Omental fat pad (tissue), 4 donors: ENCODE measurements around the gene GDE1. TPM values are rescaled to one million over a fixed set of nuclear protein-coding genes. Genes with fewer than 3 reads are reported as not detected.

Source experiments
- ATAC-seq: fragments of 150-250 bp; one replicate; pipeline ENCODE4 v1.9.1; 2016; ENCODE audit warnings: mild to moderate bottlenecking, moderate library complexity; ENCODE audit not compliant: low FRiP score
- DNase-seq: peaks from one replicate; pipeline ENCODE4 v3.0.0-alpha.2; 2019; ENCODE audit warnings: low spot score
- CTCF ChIP-seq, 3 donors: fragments of 450-650 bp; IDR thresholded peaks; one replicate each; pipeline ENCODE4 v1.5.1; 2016 to 2017; ENCODE audit warnings: antibody characterized with exemption in 3 of 3, mild to moderate bottlenecking in 3 of 3, moderate library complexity in 2 of 3
- total RNA-seq, 4 donors: library from RNA; depleted of rRNA; stranded (reverse); fragments of >200 nt; gene quantifications; one replicate each; pipeline ENCODE4 v1.1.0, GENCODE V29; 2016

Gene GDE1
- total RNA-seq, 4 donors from 2014 or later = 38.7 to 68.0 (median 49.8) TPM

- DNase-seq (no peak), ATAC-seq (no peak)
- TF ChIP-seq CTCF (IDR thresholded peaks at IDR 0.05) = no peak
Observed at GRCh38 chr16:19481769-19482168, 40.1 kb downstream of the GDE1 start.

DNA sequence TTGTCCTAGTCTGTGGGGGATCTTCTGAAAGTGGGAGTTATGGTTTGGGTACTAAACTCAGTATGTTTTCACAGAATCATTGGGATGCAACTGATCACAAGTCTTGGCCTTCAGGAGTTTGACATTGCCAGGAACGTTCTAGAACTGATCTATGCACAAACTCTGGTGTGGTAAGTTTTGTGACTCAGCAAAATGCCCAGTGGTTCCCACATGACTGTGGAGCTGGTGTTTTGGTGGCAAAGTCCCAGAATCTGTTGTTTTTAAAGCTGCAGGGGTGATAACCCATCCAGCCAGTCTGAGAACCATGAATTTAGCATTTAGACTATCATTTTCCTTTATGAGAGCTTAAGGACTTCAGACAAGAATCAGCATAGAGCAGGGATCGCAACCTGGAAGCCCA is 40.6 kb downstream of the GDE1 start:
- TF ChIP-seq CTCF (IDR thresholded peaks at IDR 0.05) = no peak
- ATAC-seq = no peak

GRCh38 chr16:19479302-19479721 is 42.6 kb downstream of the GDE1 start:
- ATAC-seq (no peak), DNase-seq (no peak)
- TF ChIP-seq CTCF (IDR thresholded peaks at IDR 0.05) = no peak

More for the DNA sequence above, 40.6 kb downstream of the GDE1 start:
- no peak for DNase-seq

GRCh38 chr16:19478505-19478904 is 43.4 kb downstream of the GDE1 start:
- no peak for TF ChIP-seq CTCF (IDR thresholded peaks at IDR 0.05)
- ATAC-seq (no peak), DNase-seq (no peak)

- DNase-seq (no peak), ATAC-seq (no peak)
- no peak for TF ChIP-seq CTCF (IDR thresholded peaks at IDR 0.05)
Observed at GRCh38 chr16:19474617-19475016, 47.3 kb downstream of the GDE1 start.

DNA sequence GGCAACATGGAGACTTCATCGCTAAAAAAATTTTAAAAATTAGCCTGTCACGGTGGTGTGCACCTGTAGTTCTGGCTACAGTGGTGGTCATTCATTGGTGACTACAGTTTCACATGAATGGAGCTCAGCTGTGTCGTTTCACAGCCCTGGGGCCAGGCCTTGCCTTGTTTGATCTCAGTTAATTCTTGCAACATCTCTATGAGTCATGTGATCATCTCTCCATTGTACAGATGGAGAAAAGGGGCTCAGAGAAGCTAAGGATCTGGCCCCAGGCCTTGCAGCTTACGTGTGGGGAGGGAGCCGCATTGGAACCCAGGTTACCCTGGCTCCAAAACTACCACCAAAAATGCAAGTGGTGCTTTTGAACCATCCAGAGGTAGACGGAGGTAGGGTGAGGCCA is 49.4 kb downstream of the GDE1 start:
- TF ChIP-seq CTCF (IDR thresholded peaks at IDR 0.05) = no peak
- ATAC-seq = no peak
- DNase-seq = no peak

GRCh38 chr16:19468300-19468699 is 53.6 kb downstream of the GDE1 start:
- no peak for DNase-seq
- TF ChIP-seq CTCF (IDR thresholded peaks at IDR 0.05) = no peak
- no peak for ATAC-seq
